ENCODE data around the gene SLC27A2.

SLC27A2 gene

DNA sequence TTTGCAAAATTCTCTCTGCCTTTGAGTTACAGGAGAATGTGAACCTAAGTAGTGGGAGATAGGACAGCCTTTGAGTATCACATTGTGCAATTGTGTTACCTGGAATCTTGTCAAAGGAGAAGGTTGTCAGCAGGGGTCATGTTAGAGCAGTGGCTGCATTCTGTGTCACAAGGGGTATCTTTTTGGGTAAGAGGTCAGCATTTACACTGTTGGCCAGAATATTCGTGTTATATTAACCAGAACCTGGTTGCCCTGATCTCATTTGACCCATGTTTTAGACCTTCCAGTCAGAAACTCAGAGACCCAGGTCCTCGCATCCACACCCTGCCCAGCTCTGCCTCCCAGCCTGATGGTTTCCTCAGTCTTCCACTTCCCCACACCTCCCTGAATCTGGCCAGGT is 56.3 kb downstream of the SLC27A2 start:
- DNase-seq (ENCODE audit: low read depth in 2 of 2): no peak

DNA sequence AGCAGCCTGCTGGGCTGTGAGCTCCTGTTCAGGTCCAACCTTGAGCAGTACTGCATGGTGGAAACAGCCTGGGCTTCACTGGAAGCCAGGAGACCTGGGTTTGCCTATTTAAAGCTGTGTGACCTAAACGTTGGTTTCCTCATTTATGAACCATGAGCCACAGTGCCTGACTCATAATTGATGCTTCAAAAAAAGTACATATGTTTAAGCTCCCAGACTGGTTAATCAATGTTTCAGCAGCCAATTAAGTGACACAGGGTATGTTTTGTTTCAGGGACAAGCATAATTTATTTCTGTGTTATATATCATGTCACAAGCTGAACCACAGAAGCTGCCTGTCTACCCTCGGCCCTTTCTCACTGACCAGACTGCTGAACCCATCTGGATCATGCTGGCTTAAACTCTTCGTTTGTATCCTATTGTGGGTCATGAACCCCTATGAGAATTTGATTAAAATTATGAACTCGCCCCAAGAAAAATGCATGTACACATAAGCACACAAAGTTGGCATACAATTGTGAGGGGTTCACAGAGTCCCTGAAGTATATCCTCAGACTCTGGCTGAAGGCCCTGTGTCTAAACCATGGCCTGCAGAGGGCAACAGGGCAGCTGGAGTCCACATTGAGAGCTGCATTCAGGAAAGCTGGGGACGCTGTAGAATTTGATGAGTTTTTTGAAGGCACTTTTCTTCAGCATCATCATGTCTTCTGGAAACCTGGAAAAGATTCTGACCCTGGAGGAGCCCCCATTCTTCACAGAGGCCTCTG is 59.9 kb downstream of the SLC27A2 start:
- no peak for DNase-seq (ENCODE audit: low read depth in 2 of 2)

DNA sequence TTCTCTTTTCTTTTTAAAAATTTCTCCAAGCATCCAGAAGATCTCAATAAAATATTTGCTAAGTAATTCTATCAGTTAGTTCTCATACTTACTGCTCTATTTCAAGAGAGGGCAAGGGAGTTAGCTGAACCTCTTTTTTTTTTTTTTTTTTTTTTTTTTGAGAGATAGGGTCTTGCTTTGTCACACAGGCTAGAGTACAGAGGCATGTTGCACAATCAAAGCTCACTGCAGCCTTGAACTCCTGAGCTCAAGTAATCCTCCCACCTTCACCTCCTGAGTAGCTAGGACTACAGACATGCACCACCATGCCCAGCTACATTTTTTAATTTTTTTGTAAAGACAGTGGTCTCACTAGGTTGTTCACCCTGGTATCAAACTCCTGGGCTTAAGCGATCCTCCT is 62.2 kb downstream of the SLC27A2 start:
- no peak for DNase-seq (ENCODE audit: low read depth in 2 of 2)

DNA sequence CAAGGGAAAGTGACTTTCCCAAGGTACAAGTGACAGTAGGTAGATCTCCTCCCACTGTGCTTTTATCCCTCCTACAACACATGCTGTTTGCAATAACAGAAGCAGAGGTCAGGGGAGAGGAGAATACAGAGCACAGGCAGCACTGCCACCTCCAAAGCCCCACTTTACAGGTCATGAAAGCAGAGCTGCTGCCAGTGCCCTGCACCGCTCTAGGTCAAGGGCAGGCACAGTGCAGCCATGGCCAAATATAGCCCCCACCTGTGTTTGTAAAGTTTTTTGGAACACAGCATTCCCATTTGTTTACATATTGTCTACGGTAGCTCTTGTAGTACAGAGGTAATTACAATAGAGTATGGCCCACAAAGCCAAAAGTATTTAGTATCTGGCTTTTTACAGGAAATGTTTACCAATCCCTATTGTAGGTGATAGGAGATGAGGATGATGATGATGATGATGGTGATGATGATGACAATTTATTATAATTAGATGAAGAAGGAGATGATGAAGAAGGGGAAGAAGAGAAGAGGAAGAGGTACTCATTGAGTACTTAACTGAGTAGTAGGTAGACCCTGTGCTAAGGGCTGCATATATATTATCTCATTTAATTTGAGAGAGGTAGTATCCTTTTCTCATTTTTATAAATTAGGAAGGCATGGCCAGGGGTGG is 63.1 kb downstream of the SLC27A2 start:
- DNase-seq (ENCODE audit: low read depth in 2 of 2): no peak

DNA sequence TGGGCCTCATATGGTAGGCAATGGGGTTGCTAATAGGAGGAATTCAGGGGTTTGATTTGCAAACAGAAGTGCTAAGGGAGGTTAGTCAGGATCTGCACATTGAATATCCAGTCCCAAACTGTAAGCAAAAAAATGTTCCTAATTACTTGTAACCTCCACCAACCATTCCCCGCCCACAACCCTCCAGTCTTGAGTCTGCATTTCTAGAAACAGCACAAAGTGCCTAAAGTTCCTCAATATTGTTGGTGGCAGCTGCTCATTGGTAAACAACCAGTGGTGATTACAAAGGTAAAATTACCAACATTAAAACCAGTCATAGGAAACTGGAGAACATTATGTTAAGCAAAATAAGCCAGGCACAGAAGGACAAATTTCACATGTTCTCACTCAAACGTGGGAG is 64.6 kb downstream of the SLC27A2 start:
- DNase-seq (ENCODE audit: low read depth in 2 of 2): no peak

DNA sequence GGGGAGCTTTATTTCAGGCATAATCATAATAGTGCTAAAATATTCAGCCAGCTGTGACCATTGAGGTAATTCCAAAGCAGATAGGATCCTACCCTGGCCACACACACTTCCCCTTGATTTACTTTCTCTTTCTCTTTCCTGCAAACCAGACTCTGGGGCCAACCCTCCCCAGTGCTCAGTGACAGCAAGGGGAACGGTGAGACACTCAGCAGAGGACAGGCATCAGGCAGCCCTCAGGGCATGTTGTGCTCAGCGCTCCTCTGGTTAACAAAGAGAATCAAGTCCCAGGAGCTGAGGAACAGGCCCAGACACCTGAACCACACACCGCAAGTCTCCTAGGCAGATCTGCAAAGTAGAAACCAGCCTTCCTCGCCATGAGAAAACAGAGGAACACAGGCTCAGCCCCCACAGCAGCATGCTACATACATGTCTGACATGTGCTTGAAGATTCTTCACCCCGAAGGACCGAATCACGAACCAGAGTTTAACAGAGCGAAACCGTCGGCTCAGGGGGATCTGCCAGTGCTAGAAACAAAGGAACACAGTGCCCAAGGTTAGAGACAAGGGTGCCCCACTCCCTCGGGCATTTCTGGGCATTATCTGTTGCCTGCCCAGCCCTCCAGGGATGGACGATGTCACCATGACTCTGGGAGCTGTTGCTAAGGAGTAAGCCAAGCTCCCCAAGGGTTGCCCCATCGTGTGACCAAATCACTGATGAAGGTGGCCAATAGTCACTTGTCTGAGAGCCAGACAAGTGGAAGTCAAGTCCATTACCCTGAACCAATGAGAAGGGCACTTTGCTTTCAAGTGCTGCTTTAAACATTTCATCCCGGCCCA is 66.0 kb downstream of the SLC27A2 start:
- DNase-seq (ENCODE audit: low read depth in 2 of 2): no peak

DNA sequence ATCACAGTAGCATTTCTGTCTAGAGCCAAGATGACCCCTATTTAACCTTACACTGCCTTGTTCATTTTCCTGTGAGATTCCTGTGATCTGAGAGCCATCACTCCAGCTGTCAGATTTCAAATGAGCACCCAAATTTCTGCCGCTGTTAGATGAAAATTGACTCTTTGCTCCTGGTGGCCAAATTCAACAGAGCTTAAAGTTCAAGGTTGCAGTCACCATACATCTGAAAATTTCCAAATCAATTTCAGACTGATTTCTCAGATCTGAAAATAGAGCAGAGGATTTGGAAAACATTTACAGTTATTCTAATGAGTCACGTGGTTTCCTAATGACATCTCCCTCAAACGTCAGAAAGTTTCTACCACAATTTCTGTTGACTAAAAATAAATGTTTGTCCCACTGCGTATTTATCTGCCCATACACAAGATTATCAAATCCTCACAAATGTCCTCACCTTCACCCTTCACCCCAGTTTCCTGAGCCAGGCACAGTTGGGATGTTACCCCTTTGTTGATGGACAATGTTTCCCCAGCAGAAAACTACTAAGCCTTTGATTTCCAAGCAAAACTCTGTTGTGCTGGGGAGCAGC is 67.1 kb downstream of the SLC27A2 start:
- no peak for DNase-seq (ENCODE audit: low read depth in 2 of 2)

DNA sequence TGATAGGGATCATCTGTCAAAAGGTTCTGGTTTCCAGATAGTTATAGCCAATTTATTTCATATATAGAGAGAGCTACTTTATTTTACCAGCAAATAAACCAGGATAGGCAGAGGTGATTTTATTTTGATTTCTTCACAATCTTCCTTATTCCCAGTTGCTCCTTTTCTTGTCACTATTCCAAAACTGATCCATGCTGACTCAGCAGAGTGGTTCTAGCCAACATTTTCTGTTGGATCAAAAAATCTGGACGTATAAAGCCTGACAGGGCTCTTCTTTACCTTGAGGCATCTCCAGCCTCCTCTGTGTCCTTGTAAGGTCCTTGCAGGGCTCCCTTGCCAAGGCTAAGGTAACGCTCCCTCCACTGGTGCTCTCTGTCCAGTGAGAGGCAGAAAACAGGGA is 67.7 kb downstream of the SLC27A2 start:
- DNase-seq (ENCODE audit: low read depth in 2 of 2): no peak

DNA sequence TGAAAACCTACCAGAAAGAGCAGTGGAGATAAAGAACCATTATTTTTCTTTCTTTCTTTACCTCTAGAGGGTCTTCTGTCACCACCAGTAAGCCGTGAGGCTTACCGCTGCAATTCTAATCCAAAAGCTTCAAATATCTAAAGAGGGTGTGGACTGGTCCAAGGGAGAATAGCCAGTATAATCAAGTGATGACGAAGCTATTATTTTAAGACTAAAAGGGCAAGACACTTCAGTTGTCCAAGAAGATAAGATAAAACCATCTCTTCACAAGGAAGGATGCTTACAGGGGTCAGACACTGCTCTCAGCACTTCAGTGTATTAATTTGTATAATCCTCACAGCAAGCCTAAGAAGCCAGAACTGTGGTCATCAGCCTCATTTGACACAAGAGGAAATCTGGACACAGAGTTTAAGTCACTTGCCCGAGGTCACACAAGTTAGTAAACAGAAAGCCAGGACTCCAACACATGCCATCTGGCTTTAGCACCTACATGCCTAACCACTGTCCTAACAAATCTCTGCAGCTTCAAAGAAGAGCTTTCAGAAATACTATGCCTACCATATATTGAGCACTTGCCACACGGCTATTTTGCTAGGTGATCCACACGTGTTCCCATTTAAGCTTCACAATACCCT is 68.9 kb downstream of the SLC27A2 start:
- DNase-seq (ENCODE audit: low read depth in 2 of 2): no peak

DNA sequence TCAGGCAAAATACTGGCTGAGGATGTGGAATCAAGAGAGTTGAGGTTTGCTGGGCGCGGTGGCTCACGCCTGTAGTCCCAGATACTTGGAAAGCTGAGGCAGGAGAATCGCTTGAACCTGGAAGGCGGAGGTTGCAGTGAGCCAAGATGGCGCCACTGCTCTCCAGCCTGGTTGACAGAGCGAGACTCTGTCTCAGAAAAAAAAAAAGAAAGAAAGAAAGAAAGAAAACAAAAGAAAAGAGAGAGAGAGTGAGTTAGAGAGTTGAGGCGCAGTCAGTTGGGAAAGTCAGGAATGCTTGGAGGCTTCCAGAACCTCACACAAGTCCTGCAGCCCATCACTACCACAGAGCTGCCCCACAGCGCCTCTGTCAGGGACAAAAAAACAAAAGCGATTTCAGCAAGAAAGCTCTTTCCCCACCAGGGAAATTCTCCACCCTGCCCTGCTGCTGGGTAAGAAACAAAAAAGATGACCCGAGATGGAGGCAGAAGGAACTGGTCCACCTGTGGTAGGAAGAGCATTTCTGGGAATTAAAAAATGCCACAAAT is 69.7 kb downstream of the SLC27A2 start:
- no peak for DNase-seq (ENCODE audit: low read depth in 2 of 2)

DNA sequence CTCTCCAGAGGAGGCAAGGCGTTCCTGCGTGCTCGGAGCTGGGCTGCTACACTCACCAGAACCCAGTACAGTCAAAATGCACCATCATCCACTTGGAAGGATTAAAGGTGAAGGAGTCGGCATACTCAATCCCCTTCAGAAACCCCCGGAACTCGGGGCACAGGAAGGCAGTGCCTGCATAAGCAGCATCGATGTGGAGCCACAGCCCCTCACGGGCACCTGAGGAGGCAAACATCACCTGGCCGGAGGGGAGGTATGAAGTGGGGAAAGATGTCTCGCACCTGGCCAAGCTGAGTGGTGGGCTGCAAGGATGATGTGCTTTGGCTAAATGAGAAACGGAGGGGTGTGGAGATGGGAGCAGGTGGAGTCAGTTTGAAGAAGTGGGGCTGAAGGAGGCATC is 70.6 kb downstream of the SLC27A2 start:
- DNase-seq (ENCODE audit: low read depth in 2 of 2): no peak

DNA sequence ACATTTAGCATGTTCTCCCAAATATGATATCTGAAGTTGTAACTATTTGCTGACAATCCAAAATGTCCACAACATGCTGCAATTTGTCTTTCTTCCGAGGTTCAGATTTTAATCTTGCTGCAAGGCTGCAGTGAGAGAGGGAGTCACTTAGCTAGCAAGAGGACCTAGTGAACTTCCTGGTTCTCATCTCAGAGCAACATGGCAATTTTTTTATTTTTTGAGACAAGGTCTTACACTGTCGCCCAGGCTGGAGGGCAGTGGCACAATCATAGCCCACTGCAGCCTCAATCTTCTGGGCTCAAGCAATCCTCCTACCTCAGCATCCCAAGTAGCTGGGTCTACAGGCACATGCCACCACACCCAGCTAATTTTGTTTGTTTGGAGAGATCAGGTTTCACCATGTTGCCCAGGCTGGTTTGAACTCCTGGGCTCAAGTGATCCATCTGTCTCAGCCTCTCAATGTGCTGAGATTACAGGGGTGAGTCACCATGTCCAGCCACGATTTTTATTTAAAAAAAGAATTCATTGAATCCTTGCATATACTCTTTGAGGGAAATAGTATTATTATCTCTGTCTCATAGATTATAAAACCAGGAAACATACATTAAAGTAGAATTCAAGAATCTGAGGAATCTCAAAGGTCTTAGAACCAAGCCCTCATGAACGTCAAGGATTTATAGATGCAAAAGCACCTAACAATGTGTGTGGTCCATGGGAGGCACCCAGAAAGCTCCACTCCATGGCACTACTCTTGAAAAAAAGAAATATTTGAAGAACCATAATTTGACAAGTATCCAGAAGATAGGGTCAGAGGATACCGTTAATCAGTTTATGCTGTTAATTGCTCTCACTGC is 74.4 kb downstream of the SLC27A2 start:
- DNase-seq (ENCODE audit: low read depth in 2 of 2): no peak

DNA sequence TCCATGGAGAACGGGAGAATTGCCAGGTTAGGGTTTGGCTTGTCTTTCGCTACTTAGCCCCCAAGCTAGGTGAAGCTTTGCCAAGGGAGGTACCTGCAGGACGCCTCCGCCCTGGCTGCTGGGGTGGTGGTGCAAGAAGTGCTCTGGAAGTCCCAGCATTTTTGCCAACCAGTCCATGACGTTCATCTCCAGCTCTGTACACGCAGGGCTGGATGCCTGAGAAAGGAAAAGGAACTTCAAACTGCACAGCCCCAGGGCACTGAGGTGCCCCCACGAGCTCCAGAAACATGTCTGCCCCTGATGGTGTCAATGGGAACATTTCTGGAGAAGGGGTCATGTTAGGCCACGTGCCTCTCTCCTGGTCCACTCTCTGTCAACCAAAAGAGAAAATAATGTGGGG is 75.3 kb downstream of the SLC27A2 start:
- DNase-seq (ENCODE audit: low read depth in 2 of 2): no peak

DNA sequence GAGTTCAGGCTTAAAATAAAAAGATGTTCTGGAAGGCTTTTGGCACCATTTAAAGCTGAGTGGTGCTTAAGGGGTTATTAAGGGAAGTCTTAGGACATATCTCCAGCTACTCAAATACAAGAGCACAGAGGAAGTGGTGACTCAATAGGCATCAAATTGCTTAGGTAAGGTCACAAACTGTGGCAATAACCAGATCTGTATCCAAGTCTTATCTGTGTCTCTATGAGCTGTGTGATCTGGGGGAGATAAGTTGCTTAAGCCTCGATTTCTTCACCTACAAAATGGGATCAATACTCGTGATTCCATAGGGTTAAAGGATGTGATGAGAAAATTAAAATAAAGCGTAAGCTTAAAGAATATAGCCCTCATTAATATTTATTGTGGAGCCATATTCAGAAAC is 75.9 kb downstream of the SLC27A2 start:
- no peak for DNase-seq (ENCODE audit: low read depth in 2 of 2)

DNA sequence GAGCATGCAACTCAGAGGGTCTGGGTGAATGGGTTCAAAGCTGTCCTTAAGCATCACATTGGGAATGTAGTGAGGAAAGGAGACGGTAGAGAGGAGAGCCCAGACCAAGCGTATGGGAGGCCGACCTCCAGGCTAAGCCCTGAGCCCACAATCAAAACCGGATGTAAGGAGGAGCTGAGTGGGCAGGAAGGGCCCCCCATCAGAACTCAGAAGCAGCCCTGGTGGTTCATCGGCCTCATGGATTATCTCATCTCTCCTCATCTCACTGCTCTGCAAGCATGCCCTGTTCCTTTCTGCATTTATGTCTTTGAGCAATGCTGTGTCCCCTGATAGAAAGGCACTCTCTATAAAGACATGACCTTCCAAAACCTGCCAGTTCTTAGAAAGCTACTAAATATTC is 77.3 kb downstream of the SLC27A2 start:
- DNase-seq (ENCODE audit: low read depth in 2 of 2): no peak

DNA sequence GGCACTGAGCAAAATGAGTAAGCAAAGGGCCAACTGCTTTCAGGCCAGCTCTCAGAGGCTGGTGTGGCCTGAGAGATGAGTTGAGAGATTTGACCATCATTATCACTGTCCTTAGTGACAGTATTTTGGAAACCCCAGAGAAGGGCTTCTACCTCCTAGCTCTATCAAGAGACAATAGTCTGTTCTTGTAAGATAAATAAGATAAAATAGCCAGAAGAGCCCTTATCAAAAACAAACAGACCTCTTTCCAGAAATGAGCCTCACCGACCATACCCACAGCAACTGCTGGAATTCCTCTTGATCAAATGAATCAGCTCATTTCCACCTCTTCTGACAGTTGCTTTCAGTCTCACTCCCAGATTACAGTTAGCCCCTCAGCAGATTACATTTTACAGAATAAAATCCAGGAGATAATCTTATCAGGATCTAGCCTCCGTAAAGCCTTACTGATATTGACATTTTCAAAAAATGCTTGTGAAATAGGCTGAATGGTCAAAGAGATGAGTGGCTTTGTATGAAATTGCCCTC is 79.0 kb downstream of the SLC27A2 start:
- no peak for DNase-seq (ENCODE audit: low read depth in 2 of 2)

DNA sequence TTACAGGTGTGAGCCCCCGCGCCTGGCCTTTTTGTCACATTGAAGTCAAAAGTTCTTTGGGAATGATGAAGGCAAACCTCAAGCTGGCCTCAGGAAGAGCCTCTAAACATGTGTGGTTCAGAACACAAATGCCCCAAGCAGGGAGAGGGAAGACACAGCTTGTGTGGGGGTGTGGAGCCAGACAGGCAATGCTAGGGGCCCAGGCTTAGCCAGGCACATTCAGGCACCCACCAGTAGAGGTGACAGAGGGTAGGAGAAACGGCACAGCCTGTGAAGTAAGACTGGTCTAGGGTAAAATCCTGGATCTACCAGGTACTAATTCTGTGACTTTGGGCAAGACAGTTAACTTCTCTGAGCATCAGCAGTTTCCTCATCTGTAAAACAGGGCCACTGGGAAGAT is 80.0 kb downstream of the SLC27A2 start:
- DNase-seq (ENCODE audit: low read depth in 2 of 2): no peak

DNA sequence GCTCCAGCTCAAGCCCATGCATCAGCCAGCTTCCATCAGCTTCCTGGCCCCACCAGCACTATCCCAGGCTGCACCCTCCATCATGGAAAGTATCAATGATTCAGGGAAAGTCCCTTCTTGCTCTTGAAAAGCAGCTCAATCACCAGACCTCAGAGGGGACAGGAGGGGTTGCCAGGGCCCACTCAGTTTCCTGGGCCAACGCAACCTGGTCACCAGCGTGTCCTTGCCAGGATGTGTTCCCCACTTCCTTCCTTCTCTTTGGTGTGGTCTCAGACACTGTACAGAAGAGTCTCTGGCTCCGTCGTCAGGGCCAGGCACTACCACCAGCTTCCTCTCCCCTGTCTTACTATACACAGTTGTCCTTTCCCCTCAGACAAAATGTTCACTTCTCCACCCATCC is 80.5 kb downstream of the SLC27A2 start:
- DNase-seq (ENCODE audit: low read depth in 2 of 2): no peak

DNA sequence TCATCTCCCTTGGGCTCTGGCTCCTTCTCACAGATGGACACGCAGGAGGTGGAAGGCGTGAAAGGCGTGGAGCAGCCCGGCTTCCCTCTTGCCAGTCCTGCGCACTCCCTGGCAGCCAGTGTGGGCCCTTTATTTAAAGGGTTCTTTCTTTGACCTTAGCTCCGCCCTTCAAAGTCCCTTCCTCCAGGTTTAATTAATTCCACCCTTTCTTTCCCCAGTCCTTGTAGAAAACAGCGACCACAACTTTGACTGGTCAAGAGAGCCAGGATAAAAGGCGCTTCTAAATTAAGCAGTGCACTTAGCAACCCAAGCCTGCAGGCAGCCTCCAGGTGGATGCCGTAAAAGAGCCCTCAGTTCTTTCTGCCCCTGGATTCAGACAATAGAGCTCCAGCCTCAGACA is 83.6 kb downstream of the SLC27A2 start, which contains the start of gene HDC:
TSS of gene HDC (minus strand) at position 107 of the 400 bp plus-strand sequence. CDS start at position 4, 103 bp downstream.
- DNase-seq (ENCODE audit: low read depth in 2 of 2): no peak

DNA sequence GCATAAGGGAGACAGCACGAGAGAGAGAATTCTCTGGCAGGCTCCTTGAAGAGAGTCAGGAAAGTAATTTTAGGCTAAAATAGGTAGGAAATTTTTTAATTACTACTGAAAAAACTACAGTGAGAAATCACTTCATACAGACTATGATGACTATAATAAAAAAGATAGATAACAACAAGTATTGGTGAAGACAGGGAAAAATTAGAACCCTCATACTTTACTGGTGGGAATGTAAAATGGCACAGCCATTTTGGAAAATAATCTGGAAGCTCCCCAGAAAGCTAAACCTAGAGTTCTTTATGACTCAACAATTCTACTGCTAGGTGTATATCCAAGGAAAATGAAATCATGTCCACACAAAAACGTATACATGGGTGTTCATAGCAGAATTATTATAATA is 85.6 kb downstream of the SLC27A2 start:
- DNase-seq (ENCODE audit: low read depth in 2 of 2): no peak

All from fibroblast of skin of left biceps (primary cell).